GM12892 (cell line): ENCODE data around the gene ZNF273.

Source experiments
- POLR2A ChIP-seq: IDR thresholded peaks from 2 replicates; pipeline ENCODE4 v1.6.1; 2011; ENCODE audit warnings: low read depth, low read length, control low read depth
- POLR2AphosphoS5 ChIP-seq: IDR thresholded peaks from 2 replicates; pipeline ENCODE4 v1.6.1; 2011; ENCODE audit warnings: low read depth, low read length, control low read depth
- TAF1 ChIP-seq: IDR thresholded peaks from 2 replicates; pipeline ENCODE4 v1.6.1; 2011; ENCODE audit warnings: low read depth, mild to moderate bottlenecking, control low read depth, low read length, borderline replicate concordance

DNA sequence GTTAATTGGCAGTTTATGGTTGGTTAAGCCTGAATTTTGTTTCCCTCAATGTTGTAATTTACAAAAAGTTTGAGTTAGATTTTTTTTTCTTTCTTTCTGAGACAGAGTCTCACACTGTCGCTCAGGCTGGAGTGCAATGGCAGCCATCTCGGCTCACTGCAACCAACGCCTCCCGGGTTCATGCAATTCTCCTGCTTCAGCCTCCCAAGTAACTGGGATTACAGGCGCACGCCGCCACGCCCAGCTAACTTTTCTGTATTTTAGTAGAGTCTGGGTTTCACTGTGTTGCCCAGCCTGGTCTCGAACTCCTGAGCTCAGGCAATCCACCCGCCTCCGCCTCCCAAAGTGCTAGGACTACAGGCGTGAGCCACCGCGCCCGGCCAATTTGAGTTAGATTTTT is 935 bp downstream of the ZNF273 start:
- TF ChIP-seq POLR2A (no peak), TAF1 (no peak), POLR2AphosphoS5 (no peak)
